Measurements from ENCODE around the gene PLPP4.

DNA sequence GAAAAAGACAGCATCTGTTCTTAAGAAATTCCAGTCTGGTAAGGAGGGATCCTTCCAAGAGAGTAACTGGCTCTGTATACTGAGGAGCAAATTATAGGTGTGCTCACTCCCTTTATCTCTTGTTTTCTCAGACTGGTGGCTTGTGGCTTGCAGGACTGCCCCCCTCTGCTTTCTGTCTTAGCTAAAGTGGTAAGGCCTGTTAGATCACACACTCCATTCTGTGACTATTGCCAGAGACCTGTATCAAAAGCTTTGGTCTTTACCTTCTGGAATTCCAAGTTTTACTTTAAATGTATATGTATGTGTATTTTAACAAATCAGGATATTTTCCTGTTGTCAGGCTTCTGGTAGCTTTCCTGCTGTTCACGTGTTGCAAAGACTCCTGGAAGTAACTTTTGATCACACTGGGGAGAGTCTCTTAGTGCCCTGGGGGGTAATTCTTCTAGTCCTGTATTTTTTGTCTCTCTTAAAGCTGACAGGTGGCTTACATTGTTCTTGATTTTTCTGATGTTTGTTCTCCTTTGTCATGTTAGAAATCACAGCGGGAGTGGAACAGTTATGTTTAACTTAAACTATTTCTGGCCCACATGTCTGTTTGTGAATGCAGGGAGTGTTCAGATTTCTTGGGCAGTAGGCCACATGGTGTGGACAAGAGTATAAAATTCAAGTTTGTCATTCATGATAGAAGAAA, 99.0 kb downstream of the PLPP4 start:
- TF ChIP-seq POLR2AphosphoS5 (IDR thresholded peaks at IDR 0.05; ENCODE audit: low read length): no peak
- TF ChIP-seq, protein P1, sequence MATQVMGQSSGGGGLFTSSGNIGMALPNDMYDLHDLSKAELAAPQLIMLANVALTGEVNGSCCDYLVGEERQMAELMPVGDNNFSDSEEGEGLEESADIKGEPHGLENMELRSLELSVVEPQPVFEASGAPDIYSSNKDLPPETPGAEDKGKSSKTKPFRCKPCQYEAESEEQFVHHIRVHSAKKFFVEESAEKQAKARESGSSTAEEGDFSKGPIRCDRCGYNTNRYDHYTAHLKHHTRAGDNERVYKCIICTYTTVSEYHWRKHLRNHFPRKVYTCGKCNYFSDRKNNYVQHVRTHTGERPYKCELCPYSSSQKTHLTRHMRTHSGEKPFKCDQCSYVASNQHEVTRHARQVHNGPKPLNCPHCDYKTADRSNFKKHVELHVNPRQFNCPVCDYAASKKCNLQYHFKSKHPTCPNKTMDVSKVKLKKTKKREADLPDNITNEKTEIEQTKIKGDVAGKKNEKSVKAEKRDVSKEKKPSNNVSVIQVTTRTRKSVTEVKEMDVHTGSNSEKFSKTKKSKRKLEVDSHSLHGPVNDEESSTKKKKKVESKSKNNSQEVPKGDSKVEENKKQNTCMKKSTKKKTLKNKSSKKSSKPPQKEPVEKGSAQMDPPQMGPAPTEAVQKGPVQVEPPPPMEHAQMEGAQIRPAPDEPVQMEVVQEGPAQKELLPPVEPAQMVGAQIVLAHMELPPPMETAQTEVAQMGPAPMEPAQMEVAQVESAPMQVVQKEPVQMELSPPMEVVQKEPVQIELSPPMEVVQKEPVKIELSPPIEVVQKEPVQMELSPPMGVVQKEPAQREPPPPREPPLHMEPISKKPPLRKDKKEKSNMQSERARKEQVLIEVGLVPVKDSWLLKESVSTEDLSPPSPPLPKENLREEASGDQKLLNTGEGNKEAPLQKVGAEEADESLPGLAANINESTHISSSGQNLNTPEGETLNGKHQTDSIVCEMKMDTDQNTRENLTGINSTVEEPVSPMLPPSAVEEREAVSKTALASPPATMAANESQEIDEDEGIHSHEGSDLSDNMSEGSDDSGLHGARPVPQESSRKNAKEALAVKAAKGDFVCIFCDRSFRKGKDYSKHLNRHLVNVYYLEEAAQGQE (IDR thresholded peaks at IDR 0.05; ENCODE audit: low read depth, low read length): no peak
- no peak for TF ChIP-seq HCFC1 (IDR thresholded peaks at IDR 0.05; ENCODE audit: low read length)
- TF ChIP-seq E2F4 (IDR thresholded peaks at IDR 0.05; ENCODE audit: low read depth, low read length): no peak
- TF ChIP-seq, protein P2, sequence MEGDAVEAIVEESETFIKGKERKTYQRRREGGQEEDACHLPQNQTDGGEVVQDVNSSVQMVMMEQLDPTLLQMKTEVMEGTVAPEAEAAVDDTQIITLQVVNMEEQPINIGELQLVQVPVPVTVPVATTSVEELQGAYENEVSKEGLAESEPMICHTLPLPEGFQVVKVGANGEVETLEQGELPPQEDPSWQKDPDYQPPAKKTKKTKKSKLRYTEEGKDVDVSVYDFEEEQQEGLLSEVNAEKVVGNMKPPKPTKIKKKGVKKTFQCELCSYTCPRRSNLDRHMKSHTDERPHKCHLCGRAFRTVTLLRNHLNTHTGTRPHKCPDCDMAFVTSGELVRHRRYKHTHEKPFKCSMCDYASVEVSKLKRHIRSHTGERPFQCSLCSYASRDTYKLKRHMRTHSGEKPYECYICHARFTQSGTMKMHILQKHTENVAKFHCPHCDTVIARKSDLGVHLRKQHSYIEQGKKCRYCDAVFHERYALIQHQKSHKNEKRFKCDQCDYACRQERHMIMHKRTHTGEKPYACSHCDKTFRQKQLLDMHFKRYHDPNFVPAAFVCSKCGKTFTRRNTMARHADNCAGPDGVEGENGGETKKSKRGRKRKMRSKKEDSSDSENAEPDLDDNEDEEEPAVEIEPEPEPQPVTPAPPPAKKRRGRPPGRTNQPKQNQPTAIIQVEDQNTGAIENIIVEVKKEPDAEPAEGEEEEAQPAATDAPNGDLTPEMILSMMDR (IDR thresholded peaks at IDR 0.05 in 2 of 3, conservative IDR thresholded peaks at IDR 0.05 in 1 of 3; ENCODE audit: control insufficient read depth in 2 of 3, extremely low read depth in 1 of 3, insufficient read depth in 1 of 3, low read depth in 3 of 3, low read length in 3 of 3): no peak
- TF ChIP-seq BHLHE40 (IDR thresholded peaks at IDR 0.05; ENCODE audit: borderline replicate concordance in 1 of 2, low read depth in 2 of 2, low read length in 1 of 2): no peak
- TF ChIP-seq POLR2A (IDR thresholded peaks at IDR 0.05; ENCODE audit: low read depth, low read length): no peak

All from GM12878 (cell line).